Measurements from ENCODE around the gene KCNMA1.

KCNMA1 gene

GRCh38 chr10:77548157-77548556, 89.5 kb downstream of the KCNMA1 start:
- no peaks in the 10 kb centered on the region for H3K9me3 ChIP-seq (ENCODE audit: control insufficient read depth, insufficient read depth, low read length)

GRCh38 chr10:77547307-77548050, 90.1 kb downstream of the KCNMA1 start:
- Histone ChIP-seq H3K9ac (ENCODE audit: low read depth, low read length) (no peak overlapping the region), H3K4me1 (ENCODE audit: insufficient read depth, low read length) (no peaks in the 10 kb centered on the region), H3K9me3 (ENCODE audit: control insufficient read depth, insufficient read depth, low read length) (no peaks in the 10 kb centered on the region), H3K36me3 (ENCODE audit: insufficient read depth, low read length) (no peaks in the 10 kb centered on the region)

More at GRCh38 chr10:77548157-77548556, 89.5 kb downstream of the KCNMA1 start:
- no peaks in the 10 kb centered on the region for H3K4me1 ChIP-seq (ENCODE audit: insufficient read depth, low read length)
- no peaks in the 10 kb centered on the region for H3K36me3 ChIP-seq (ENCODE audit: insufficient read depth, low read length)
- no peak overlapping the region for H3K9ac ChIP-seq (ENCODE audit: low read depth, low read length)

GRCh38 chr10:77546042-77546441, 91.6 kb downstream of the KCNMA1 start:
- Histone ChIP-seq H3K4me1 (ENCODE audit: insufficient read depth, low read length) (no peaks in the 10 kb centered on the region), H3K9ac (ENCODE audit: low read depth, low read length) (no peak overlapping the region), H3K36me3 (ENCODE audit: insufficient read depth, low read length) (no peaks in the 10 kb centered on the region), H3K9me3 (ENCODE audit: control insufficient read depth, insufficient read depth, low read length) (no peaks in the 10 kb centered on the region)

GRCh38 chr10:77545585-77545984, 92.0 kb downstream of the KCNMA1 start:
- H3K36me3 ChIP-seq (ENCODE audit: insufficient read depth, low read length), result no peaks in the 10 kb centered on the region
- H3K9ac ChIP-seq (ENCODE audit: low read depth, low read length), result no peak overlapping the region
- no peaks in the 10 kb centered on the region for H3K9me3 ChIP-seq (ENCODE audit: control insufficient read depth, insufficient read depth, low read length)
- no peaks in the 10 kb centered on the region for H3K4me1 ChIP-seq (ENCODE audit: insufficient read depth, low read length)

- Histone ChIP-seq H3K9ac (ENCODE audit: low read depth, low read length) (no peak overlapping the region), H3K36me3 (ENCODE audit: insufficient read depth, low read length) (no peaks in the 10 kb centered on the region), H3K9me3 (ENCODE audit: control insufficient read depth, insufficient read depth, low read length) (no peaks in the 10 kb centered on the region), H3K4me1 (ENCODE audit: insufficient read depth, low read length) (no peaks in the 10 kb centered on the region)
Observed at GRCh38 chr10:77544617-77545016, 93.0 kb downstream of the KCNMA1 start.

GRCh38 chr10:77542710-77543259, 94.8 kb downstream of the KCNMA1 start:
- H3K9me3 ChIP-seq (ENCODE audit: control insufficient read depth, insufficient read depth, low read length), result no peaks in the 10 kb centered on the region
- H3K4me1 ChIP-seq (ENCODE audit: insufficient read depth, low read length), result no peaks in the 10 kb centered on the region
- no peaks in the 10 kb centered on the region for H3K36me3 ChIP-seq (ENCODE audit: insufficient read depth, low read length)
- no peak overlapping the region for H3K9ac ChIP-seq (ENCODE audit: low read depth, low read length)

- Histone ChIP-seq H3K9me3 (ENCODE audit: control insufficient read depth, insufficient read depth, low read length) (no peaks in the 10 kb centered on the region), H3K4me1 (ENCODE audit: insufficient read depth, low read length) (no peaks in the 10 kb centered on the region), H3K36me3 (ENCODE audit: insufficient read depth, low read length) (no peaks in the 10 kb centered on the region), H3K9ac (ENCODE audit: low read depth, low read length) (no peak overlapping the region)
Observed at GRCh38 chr10:77541944-77542343, 95.7 kb downstream of the KCNMA1 start.

GRCh38 chr10:77541247-77541646, 96.4 kb downstream of the KCNMA1 start:
- no peaks in the 10 kb centered on the region for H3K9me3 ChIP-seq (ENCODE audit: control insufficient read depth, insufficient read depth, low read length)
- no peaks in the 10 kb centered on the region for H3K36me3 ChIP-seq (ENCODE audit: insufficient read depth, low read length)
- no peak overlapping the region for H3K9ac ChIP-seq (ENCODE audit: low read depth, low read length)
- H3K4me1 ChIP-seq (ENCODE audit: insufficient read depth, low read length), result no peaks in the 10 kb centered on the region

GRCh38 chr10:77539147-77539935, 98.3 kb downstream of the KCNMA1 start:
- no peak overlapping the region for H3K9ac ChIP-seq (ENCODE audit: low read depth, low read length)
- no peaks in the 10 kb centered on the region for H3K4me1 ChIP-seq (ENCODE audit: insufficient read depth, low read length)
- no peaks in the 10 kb centered on the region for H3K36me3 ChIP-seq (ENCODE audit: insufficient read depth, low read length)
- no peaks in the 10 kb centered on the region for H3K9me3 ChIP-seq (ENCODE audit: control insufficient read depth, insufficient read depth, low read length)

- no peaks in the 10 kb centered on the region for H3K36me3 ChIP-seq (ENCODE audit: insufficient read depth, low read length)
- no peaks in the 10 kb centered on the region for H3K9me3 ChIP-seq (ENCODE audit: control insufficient read depth, insufficient read depth, low read length)
- H3K4me1 ChIP-seq (ENCODE audit: insufficient read depth, low read length), result 0 out of 2 replicates have a peak, but pooled peaks cover 3% of the 10 kb centered on the region
- no peak overlapping the region for H3K9ac ChIP-seq (ENCODE audit: low read depth, low read length)
Observed at GRCh38 chr10:77537720-77538373, 99.8 kb downstream of the KCNMA1 start.

GRCh38 chr10:77537071-77537470, 100.5 kb downstream of the KCNMA1 start:
- H3K4me1 ChIP-seq (ENCODE audit: insufficient read depth, low read length), result peaks cover 4% of the 10 kb centered on the region; the same call in 1 of the 2 replicates

GRCh38 chr10:77533887-77534278, 103.7 kb downstream of the KCNMA1 start:
- Histone ChIP-seq H3K36me3 (ENCODE audit: insufficient read depth, low read length) (no peaks in the 10 kb centered on the region), H3K4me1 (ENCODE audit: insufficient read depth, low read length) (peaks cover 33% of the 10 kb centered on the region), H3K9ac (ENCODE audit: low read depth, low read length) (no peak overlapping the region)

More at GRCh38 chr10:77537071-77537470, 100.5 kb downstream of the KCNMA1 start:
- no peaks in the 10 kb centered on the region for H3K9me3 ChIP-seq (ENCODE audit: control insufficient read depth, insufficient read depth, low read length)
- H3K9ac ChIP-seq (ENCODE audit: low read depth, low read length), result no peak overlapping the region
- H3K36me3 ChIP-seq (ENCODE audit: insufficient read depth, low read length), result no peaks in the 10 kb centered on the region

GRCh38 chr10:77533146-77533886, 104.3 kb downstream of the KCNMA1 start:
- no peaks in the 10 kb centered on the region for H3K36me3 ChIP-seq (ENCODE audit: insufficient read depth, low read length)
- H3K4me1 ChIP-seq (ENCODE audit: insufficient read depth, low read length), result peaks cover 37% of the 10 kb centered on the region
- no peaks in the 10 kb centered on the region for H3K9me3 ChIP-seq (ENCODE audit: control insufficient read depth, insufficient read depth, low read length)
- H3K9ac ChIP-seq (ENCODE audit: low read depth, low read length), result no peak overlapping the region

More at GRCh38 chr10:77533887-77534278, 103.7 kb downstream of the KCNMA1 start:
- no peaks in the 10 kb centered on the region for H3K9me3 ChIP-seq (ENCODE audit: control insufficient read depth, insufficient read depth, low read length)

GRCh38 chr10:77532068-77532467, 105.5 kb downstream of the KCNMA1 start:
- no peak overlapping the region for H3K9ac ChIP-seq (ENCODE audit: low read depth, low read length)
- no peaks in the 10 kb centered on the region for H3K9me3 ChIP-seq (ENCODE audit: control insufficient read depth, insufficient read depth, low read length)
- H3K4me1 ChIP-seq (ENCODE audit: insufficient read depth, low read length), result peaks cover 41% of the 10 kb centered on the region

More at GRCh38 chr10:77532068-77532467, 105.5 kb downstream of the KCNMA1 start:
- H3K36me3 ChIP-seq (ENCODE audit: insufficient read depth, low read length), result no peaks in the 10 kb centered on the region
